Neural progenitor cell (in vitro differentiated cells): ENCODE measurements around the gene RTN1.

ENCODE experiments used
- CTCF ChIP-seq: fragments of 200-600 bp; sonication (generic); IDR thresholded peaks from 2 replicates; pipeline ENCODE4 v1.5.1; 2017; ENCODE audit warnings: antibody characterized with exemption, mild to moderate bottlenecking
- EZH2 ChIP-seq: fragments of 200-600 bp; sonication (generic); IDR thresholded peaks from 2 replicates; pipeline ENCODE4 v1.6.1; 2017; ENCODE audit warnings: antibody characterized with exemption, mild to moderate bottlenecking, moderate library complexity
- EZH2phosphoT487 ChIP-seq: fragments of 200-600 bp; sonication (generic); IDR thresholded peaks from 2 replicates; pipeline ENCODE4 v1.6.1; 2017; ENCODE audit warnings: antibody characterized with exemption

- TF ChIP-seq CTCF (no peak), EZH2phosphoT487 (no peak), EZH2 (no peak)
Observed at GRCh38 chr14:59849411-59850130, 21.0 kb downstream of the RTN1 start.
